H1 (cell line): ENCODE results near the gene TASP1. TPM values are rescaled to one million over a fixed set of nuclear protein-coding genes. Genes with fewer than 3 reads are reported as not detected.

Source experiments
- CTCF ChIA-PET: fragments of 300-600 bp; sonication (Branson Sonifier 250); formaldehyde crosslinking; loops from one replicate; lab custom pipeline; 2021; ENCODE audit not compliant: partially characterized antibody; lab: Charles Lee
- POLR2A ChIA-PET: fragments of 300-600 bp; sonication (Branson Sonifier 250); formaldehyde crosslinking; loops from one replicate; lab custom pipeline; 2021; ENCODE audit warnings: inconsistent platforms; ENCODE audit not compliant: partially characterized antibody; lab: Charles Lee
- DNase-seq, 2 experiments: peaks; one replicate each; pipeline versions ENCODE4 v3.0.0 to v3.0.0-alpha.2; 2010 to 2022; ENCODE audit warnings: low spot score in 2 of 2, low read depth in 1 of 2, mixed read lengths in 1 of 2
- FAIRE-seq: peaks from 2 replicates; lab custom pipeline; 2011; peaks lifted over from hg19 to GRCh38; lab: Jason Lieb, UNC
- H2AFZ ChIP-seq: 2 replicates; pipeline ENCODE4 v1.8.1; 2012; ENCODE audit warnings: low read length, inconsistent platforms
- H2AK5ac ChIP-seq: 2 replicates; pipeline ENCODE4 v1.6.1; 2013; ENCODE audit warnings: low read depth, low read length
- H2BK120ac ChIP-seq: replicated peaks from 2 replicates; pipeline ENCODE3; 2013; ENCODE audit warnings: low read depth, low read length, inconsistent platforms
- H2BK12ac ChIP-seq: 2 replicates; pipeline ENCODE4 v1.6.1; 2013; ENCODE audit warnings: low read depth, low read length
- H2BK15ac ChIP-seq: 2 replicates; pipeline ENCODE4 v1.6.1; 2013; ENCODE audit warnings: low read length
- H2BK20ac ChIP-seq: 2 replicates; pipeline ENCODE4 v1.6.1; 2013; ENCODE audit warnings: low read length
- H2BK5ac ChIP-seq: 2 replicates; pipeline ENCODE4 v1.6.1; 2013; ENCODE audit warnings: low read depth, low read length
- H3K14ac ChIP-seq: 2 replicates; pipeline ENCODE4 v1.6.1; 2013; ENCODE audit warnings: inconsistent platforms; ENCODE audit not compliant: insufficient read length
- H3K18ac ChIP-seq: 2 replicates; pipeline ENCODE4 v1.6.1; 2013; ENCODE audit warnings: low read length; ENCODE audit errors: extremely low read depth
- H3K23ac ChIP-seq: 2 replicates; pipeline ENCODE4 v1.6.1; 2013; ENCODE audit warnings: inconsistent platforms; ENCODE audit not compliant: insufficient read length
- H3K23me2 ChIP-seq: 2 replicates; pipeline ENCODE4 v1.6.1; 2013; ENCODE audit warnings: low read depth, low read length
- H3K27ac ChIP-seq: 2 replicates; pipeline ENCODE4 v1.6.1; 2011; ENCODE audit warnings: low read depth, low read length, inconsistent platforms
- H3K27me3 ChIP-seq, 4 experiments: replicated peaks in 1 of 4; 1 replicate in 1 of 4; 2 replicates in 3 of 4; pipeline versions ENCODE4 v1.6.1 to v1.8.1; 2011 to 2013; ENCODE audit warnings: low read length in 3 of 4, mild to moderate bottlenecking in 3 of 4, inconsistent platforms in 2 of 4, mixed read lengths in 2 of 4, moderate library complexity in 1 of 4; ENCODE audit not compliant: control insufficient read depth in 3 of 4, insufficient read depth in 3 of 4; ENCODE audit errors: extremely low read depth in 1 of 4
- H3K36me3 ChIP-seq, 4 experiments: 2 replicates each; pipeline versions ENCODE4 v1.6.1 to v1.8.1; 2011 to 2013; ENCODE audit warnings: mild to moderate bottlenecking in 4 of 4, low read length in 3 of 4, moderate library complexity in 2 of 4, control low read depth in 1 of 4, inconsistent platforms in 1 of 4; ENCODE audit not compliant: insufficient read depth in 4 of 4, control insufficient read depth in 2 of 4
- H3K4ac ChIP-seq: replicated peaks from 2 replicates; pipeline ENCODE3; 2013; ENCODE audit warnings: low read length, low read depth, mixed read lengths, inconsistent platforms; ENCODE audit not compliant: insufficient read length
- H3K4me1 ChIP-seq, 4 experiments: replicated peaks in 1 of 4; 1 replicate in 1 of 4; 2 replicates in 3 of 4; pipeline versions ENCODE4 v1.6.1 to v1.8.1; 2011 to 2013; ENCODE audit warnings: low read length in 3 of 4, inconsistent platforms in 2 of 4, mixed read lengths in 1 of 4; ENCODE audit not compliant: insufficient read depth in 4 of 4, control insufficient read depth in 3 of 4
- H3K4me2 ChIP-seq, 2 experiments: 2 replicates each; pipeline versions ENCODE4 v1.6.1 to v1.8.1; 2011 to 2013; ENCODE audit warnings: low read depth in 2 of 2, low read length in 2 of 2, control low read depth in 1 of 2, inconsistent platforms in 1 of 2, mild to moderate bottlenecking in 1 of 2; ENCODE audit not compliant: insufficient read depth in 1 of 2
- H3K4me3 ChIP-seq, 4 experiments: fragments of 200-600, 300-600 bp in 1 of 4; sonication (generic), shearing (Covaris generic), sonication (Bioruptor Twin) in 1 of 4; 2 replicates each; pipeline versions ENCODE4 v1.5.1 to v1.8.1; 2011 to 2016; ENCODE audit warnings: low read length in 4 of 4, low read depth in 3 of 4, control low read depth in 2 of 4, inconsistent platforms in 2 of 4, mild to moderate bottlenecking in 2 of 4, mixed read lengths in 1 of 4, moderate library complexity in 1 of 4; ENCODE audit not compliant: insufficient read depth in 2 of 4; ENCODE audit errors: extremely low read depth in 1 of 4
- H3K56ac ChIP-seq: replicated peaks from 2 replicates; pipeline ENCODE3; 2013; ENCODE audit warnings: low read depth, mild to moderate bottlenecking, mixed read lengths, low read length, inconsistent platforms; ENCODE audit not compliant: insufficient read length
- H3K79me1 ChIP-seq: 2 replicates; pipeline ENCODE4 v1.6.1; 2013; ENCODE audit warnings: low read depth, low read length, control low read depth
- H3K79me2 ChIP-seq, 2 experiments: 2 replicates each; pipeline versions ENCODE4 v1.6.1 to v1.8.1; 2012 to 2013; ENCODE audit warnings: low read length in 2 of 2, mild to moderate bottlenecking in 2 of 2, inconsistent platforms in 1 of 2; ENCODE audit not compliant: insufficient read depth in 2 of 2, control insufficient read depth in 1 of 2
- H3K9ac ChIP-seq, 4 experiments: replicated peaks in 1 of 4; 1 replicate in 1 of 4; 2 replicates in 3 of 4; pipeline versions ENCODE4 v1.6.1 to v1.8.1; 2011 to 2013; ENCODE audit warnings: low read depth in 3 of 4, low read length in 3 of 4, control low read depth in 2 of 4, mild to moderate bottlenecking in 2 of 4, moderate library complexity in 2 of 4, inconsistent platforms in 1 of 4; ENCODE audit errors: extremely low read depth in 1 of 4
- H3K9me3 ChIP-seq, 2 experiments: 2 replicates each; pipeline versions ENCODE4 v1.6.1 to v1.8.1; 2012 to 2013; ENCODE audit warnings: mild to moderate bottlenecking in 2 of 2, moderate library complexity in 2 of 2, control low read depth in 1 of 2, inconsistent platforms in 1 of 2, low read depth in 1 of 2, low read length in 1 of 2, mixed read lengths in 1 of 2; ENCODE audit not compliant: insufficient read depth in 2 of 2
- H4K20me1 ChIP-seq, 2 experiments: replicated peaks in 1 of 2; 2 replicates each; pipeline versions ENCODE3 to v1.8.1; 2011 to 2013; ENCODE audit warnings: inconsistent platforms in 2 of 2, low read length in 2 of 2, mild to moderate bottlenecking in 1 of 2; ENCODE audit not compliant: insufficient read depth in 2 of 2, control insufficient read depth in 1 of 2
- H4K5ac ChIP-seq: 2 replicates; pipeline ENCODE4 v1.6.1; 2013; ENCODE audit warnings: low read length, low read depth, mixed read lengths, inconsistent platforms; ENCODE audit not compliant: insufficient read length
- H4K8ac ChIP-seq: 2 replicates; pipeline ENCODE4 v1.8.0; 2013; ENCODE audit warnings: mild to moderate bottlenecking, moderate library complexity, low read length, inconsistent platforms; ENCODE audit not compliant: insufficient read depth; ENCODE audit errors: extremely low read depth
- H4K91ac ChIP-seq: replicated peaks from 2 replicates; pipeline ENCODE3; 2013; ENCODE audit warnings: low read length, mixed read lengths, inconsistent platforms; ENCODE audit not compliant: insufficient read length
- CBX5 ChIP-seq: fragments of 300-800, 300-1000 bp; sonication (generic); IDR thresholded peaks from 2 replicates; pipeline ENCODE4 v1.7.1; 2016; ENCODE audit warnings: antibody characterized with exemption, low read length, low read depth
- GABPA ChIP-seq: IDR thresholded peaks from 2 replicates; pipeline ENCODE4 v1.6.1; 2011; ENCODE audit warnings: mild to moderate bottlenecking, low read length, moderate library complexity, borderline replicate concordance; ENCODE audit not compliant: insufficient read depth
- GTF2F1 ChIP-seq: IDR thresholded peaks from 2 replicates; pipeline ENCODE4 v1.6.1; 2012; ENCODE audit warnings: low read depth, low read length, improper control_type of control experiment, borderline replicate concordance
- HDAC6 ChIP-seq: IDR thresholded peaks from one replicate; pipeline ENCODE4 v1.7.1; 2012; ENCODE audit warnings: low read depth, mild to moderate bottlenecking, inconsistent platforms, low read length, moderate library complexity
- JUND ChIP-seq: IDR thresholded peaks from 2 replicates; pipeline ENCODE4 v1.6.1; 2011; ENCODE audit warnings: mild to moderate bottlenecking, improper control_type of control experiment, low read length
- RNF2 ChIP-seq: fragments of 200-900, 300-1000 bp; sonication (generic); IDR thresholded peaks from 2 replicates; pipeline ENCODE4 v1.7.1; 2016; ENCODE audit warnings: borderline replicate concordance, low read depth, mild to moderate bottlenecking, antibody characterized with exemption, low read length; ENCODE audit not compliant: poor library complexity, severe bottlenecking; ENCODE audit errors: missing control alignments
- SP1 ChIP-seq: IDR thresholded peaks from 2 replicates; pipeline ENCODE4 v1.6.1; 2011; ENCODE audit warnings: low read depth, low read length
- SP2 ChIP-seq: IDR thresholded peaks from 2 replicates; pipeline ENCODE4 v1.6.1; 2012; ENCODE audit warnings: mild to moderate bottlenecking, low read length, inconsistent platforms
- ZNF274 ChIP-seq: IDR thresholded peaks from 2 replicates; pipeline ENCODE4 v1.7.0; 2012; ENCODE audit warnings: low read length, borderline replicate concordance; ENCODE audit errors: extremely low read depth
- WGBS, 2 experiments: shearing (Covaris generic) in 1 of 2; methylation state at CpG; one replicate each; pipeline versions ENCODE4 v1.1.6 to v1.1.7; 2013 to 2015; ENCODE audit warnings: low lambda C conversion rate in 2 of 2, mixed read lengths in 2 of 2, inconsistent platforms in 1 of 2, low coverage in 1 of 2, missing lambda C conversion rate in 1 of 2; ENCODE audit not compliant: insufficient replicate concordance in 2 of 2, insufficient coverage in 1 of 2, insufficient read length in 1 of 2; ENCODE audit errors: extremely low coverage in 1 of 2, missing lambda C conversion rate in 1 of 2; 5-methylcytosine and 5-hydroxymethylcytosine counted together
- polyA plus RNA-seq, 7 experiments: library from polyadenylated mRNA; depleted of rRNA in 3 of 7; stranded (reverse) in 5 of 7; unstranded in 2 of 7; fragments of >200 nt in 5 of 7; fragments of 200-250 nt in 2 of 7; gene quantifications; 1 replicate in 5 of 7; 2 replicates in 1 of 7; 4 replicates in 1 of 7; pipeline versions ENCODE4 v1.2.1 to v1.2.3, GENCODE V29; 2011 to 2013; ENCODE audit warnings: missing spikeins in 2 of 7, mixed read lengths in 2 of 7
- total RNA-seq: library from RNA; stranded (reverse); fragmentation: NEBNext Ultra II Directional; extraction: Animal tissue kit (Norgen Biotek cat#: 25700); gene quantifications from 2 replicates; pipeline ENCODE4 v1.2.1, GENCODE V29; 2021
- TF ChIP-seq, protein P1 (sequence below): IDR thresholded peaks from 2 replicates; pipeline ENCODE4 v1.6.1; 2011; ENCODE audit warnings: low read length, improper control_type of control experiment

The TASP1 gene
- total and polyA plus RNA-seq, 2 of the 8 experiments (the other 6 are each of a cell fraction or from before 2014, with no cell fraction given): 4.5 to 10.9 TPM

DNA sequence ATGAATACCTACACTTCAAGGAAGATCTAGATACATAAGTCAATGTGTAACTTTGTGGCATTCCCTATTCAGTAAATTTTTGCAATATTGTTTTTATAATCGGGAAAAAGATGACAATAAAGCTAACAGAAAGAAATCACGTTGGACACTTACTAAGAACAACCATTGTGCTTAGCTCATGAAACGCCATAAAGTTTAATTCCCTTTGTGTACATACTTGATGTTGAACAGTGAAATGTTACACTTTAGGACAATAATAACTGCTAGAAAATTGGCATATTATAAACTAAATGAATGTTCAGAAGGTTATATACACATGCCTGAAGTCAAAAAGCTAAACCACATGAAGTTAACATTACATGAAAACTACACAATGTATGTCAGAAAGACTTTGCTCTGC, 153.2 kb downstream of the TASP1 start:
- no peak overlapping the region for H3K18ac ChIP-seq
- no peaks in the 10 kb centered on the region for H4K20me1 ChIP-seq
- no peak overlapping the region for H2BK15ac ChIP-seq
- no peaks in the 10 kb centered on the region for H3K27me3 ChIP-seq
- H3K79me1 ChIP-seq: no peaks in the 10 kb centered on the region
- TF ChIP-seq ZNF274 (no peak), CBX5 (no peak), SP1 (no peak), JUND (no peak), GABPA (no peak), RNF2 (no peak), GTF2F1 (no peak), HDAC6 (no peak), SP2 (no peak)
- TF ChIP-seq, protein P1, sequence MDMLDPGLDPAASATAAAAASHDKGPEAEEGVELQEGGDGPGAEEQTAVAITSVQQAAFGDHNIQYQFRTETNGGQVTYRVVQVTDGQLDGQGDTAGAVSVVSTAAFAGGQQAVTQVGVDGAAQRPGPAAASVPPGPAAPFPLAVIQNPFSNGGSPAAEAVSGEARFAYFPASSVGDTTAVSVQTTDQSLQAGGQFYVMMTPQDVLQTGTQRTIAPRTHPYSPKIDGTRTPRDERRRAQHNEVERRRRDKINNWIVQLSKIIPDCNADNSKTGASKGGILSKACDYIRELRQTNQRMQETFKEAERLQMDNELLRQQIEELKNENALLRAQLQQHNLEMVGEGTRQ: no peak
- TF ChIP-seq, all 59 proteins: peak for 0
- H4K8ac ChIP-seq: no peak overlapping the region
- H3K79me2 ChIP-seq: no peaks in the 10 kb centered on the region
- H4K5ac ChIP-seq: no peak overlapping the region
- H3K9me3 ChIP-seq: no peaks in the 10 kb centered on the region
- no peak overlapping the region for H2AK5ac ChIP-seq
- peaks cover 0 to 3% (median 0%) of the 10 kb centered on the region in 4 experiments; a peak in 2 of 8 replicates for H3K36me3 ChIP-seq
- FAIRE-seq (no peak), DNase-seq (no peak)
- no peak overlapping the region for H3K4ac ChIP-seq
- no peak overlapping the region for H4K91ac ChIP-seq
- H2BK12ac ChIP-seq: no peak overlapping the region
- H2BK20ac ChIP-seq: no peak overlapping the region
- H2BK120ac ChIP-seq: no peak overlapping the region
- 87% methylated on average over 3 of the region's 3 CpGs; no CpG with 5 or more reads in 1 of the 2 experiments for WGBS, 2 experiments
- H2BK5ac ChIP-seq: no peak overlapping the region
- H2AFZ ChIP-seq: no peak overlapping the region
- H3K23me2 ChIP-seq: peaks cover 3% of the 10 kb centered on the region; the same call in 1 of the 2 replicates
- no peak overlapping the region for H3K27ac ChIP-seq
- H3K4me2 ChIP-seq: no peak overlapping the region
- H3K4me1 ChIP-seq: peaks cover 0 to 2% (median 0%) of the 10 kb centered on the region in 4 experiments; a peak in 2 of 7 replicates
- no peak overlapping the region for H3K4me3 ChIP-seq
- CTCF ChIA-PET: no interaction called here
- POLR2A ChIA-PET: interaction anchor here (0.6 to 0.7 kb wide), 3 partner anchors 11 to 133 kb away, joined by 3 read pairs; no protein-coding TSS in a partner anchor
- no peak overlapping the region for H3K14ac ChIP-seq
- H3K56ac ChIP-seq: no peak overlapping the region
- H3K23ac ChIP-seq: no peak overlapping the region
- H3K9ac ChIP-seq: no peak overlapping the region
